HG02678 (cell line): ENCODE results near the gene ARID1B.

Experiments
- ATAC-seq: cut with Tn5 transposase; IDR thresholded peaks from one replicate; pipeline ENCODE4 v1.9.1; 2021; ENCODE audit warnings: mild to moderate bottlenecking, moderate library complexity; ENCODE audit not compliant: unreplicated experiment

The ARID1B gene

GRCh38 chr6:157013649-157014304, 236.6 kb downstream of the ARID1B start:
- no peak for ATAC-seq

- ATAC-seq: no peak
These were observed 237.7 kb downstream of the ARID1B start for GRCh38 chr6:157014871-157015270.

- ATAC-seq: no peak
These were observed 239.8 kb downstream of the ARID1B start for GRCh38 chr6:157017022-157017421.

DNA sequence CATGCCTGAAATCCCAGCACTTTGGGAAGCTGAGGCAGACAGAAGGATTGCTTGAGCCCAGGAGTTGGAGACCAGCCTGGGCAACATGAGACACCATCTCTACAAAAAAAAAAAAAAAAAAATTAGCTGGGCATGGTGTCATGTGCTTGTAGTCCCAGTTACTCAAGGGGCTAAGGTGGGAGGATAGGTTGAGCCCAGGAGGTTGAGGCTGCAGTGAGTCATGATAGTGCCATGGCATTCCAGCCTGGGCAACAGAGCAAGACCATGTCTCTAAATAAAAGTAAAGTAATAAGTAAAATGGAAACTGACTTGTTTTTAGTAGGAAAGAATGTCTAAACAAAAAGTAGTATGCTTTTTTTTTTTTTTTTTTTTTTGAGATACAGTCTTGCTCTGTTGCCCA, 240.7 kb downstream of the ARID1B start:
- ATAC-seq: no peak

- no peak for ATAC-seq
These were observed 242.0 kb downstream of the ARID1B start for GRCh38 chr6:157019115-157019641.

DNA sequence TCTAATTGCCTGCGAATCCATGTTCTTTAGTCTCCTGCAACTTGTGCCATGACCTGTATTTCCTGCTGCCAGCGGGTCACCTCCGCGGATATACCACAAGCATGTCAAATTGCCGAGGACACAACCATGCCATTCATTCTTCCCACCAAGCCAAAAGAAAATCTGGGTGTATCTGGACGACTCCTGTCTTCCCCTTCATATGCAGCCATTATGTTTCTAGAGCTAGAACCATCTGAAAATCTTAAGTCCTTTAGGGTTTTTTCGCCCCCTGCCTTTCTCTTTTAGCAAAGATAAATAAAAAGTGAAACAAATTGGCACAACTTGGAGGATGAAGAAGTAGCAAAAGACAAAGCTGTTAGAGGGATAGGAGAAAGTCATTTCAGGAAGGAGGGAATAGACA, 242.6 kb downstream of the ARID1B start:
- no peak for ATAC-seq

DNA sequence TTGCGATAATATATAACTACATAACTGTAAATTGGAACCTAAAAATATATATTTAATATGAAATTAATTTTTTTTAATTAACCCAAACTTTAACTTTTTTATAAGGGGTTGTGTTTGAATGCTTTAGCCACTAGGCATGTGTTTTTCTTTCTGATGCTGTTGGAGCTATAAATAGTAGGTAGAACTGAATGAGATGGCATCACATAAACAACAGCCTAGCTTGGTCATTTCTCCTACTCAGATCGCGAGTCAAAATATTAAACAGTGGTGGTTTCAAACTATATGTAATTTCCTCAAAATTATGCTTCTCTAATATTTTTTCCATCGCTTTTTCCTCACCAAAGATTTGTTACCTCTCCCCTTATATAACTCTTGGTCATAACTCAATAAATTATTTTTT, 243.2 kb downstream of the ARID1B start:
- ATAC-seq: no peak

GRCh38 chr6:157020881-157021343, 243.7 kb downstream of the ARID1B start:
- peak; percentile 41 for ATAC-seq

GRCh38 chr6:157021344-157021992, 244.3 kb downstream of the ARID1B start:
- peak; percentile 78 for ATAC-seq

- ATAC-seq: peak; percentile 52
These were observed 245.0 kb downstream of the ARID1B start for GRCh38 chr6:157021993-157022740.

DNA sequence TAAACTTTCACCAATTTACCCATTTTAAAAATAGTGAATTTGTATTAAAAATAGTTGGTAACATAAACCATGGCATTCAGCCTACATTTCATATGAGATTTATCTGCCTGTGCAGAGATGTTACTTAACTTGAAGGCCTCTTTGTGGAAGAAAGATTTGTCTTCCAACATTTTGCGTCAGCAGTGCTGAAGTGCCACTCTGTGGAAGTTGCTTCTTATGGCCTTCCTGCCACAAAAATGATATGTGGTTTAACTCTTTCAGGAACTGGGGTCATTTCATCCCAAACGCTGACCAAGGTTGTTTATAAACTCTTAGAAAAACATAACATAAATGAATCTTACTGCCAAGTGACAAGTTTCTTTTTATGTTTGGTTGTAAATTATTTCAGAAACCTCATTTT, 246.8 kb downstream of the ARID1B start:
- no peak for ATAC-seq

- ATAC-seq: no peak
These were observed 247.6 kb downstream of the ARID1B start for GRCh38 chr6:157024745-157025144.

GRCh38 chr6:157025437-157025836, 248.3 kb downstream of the ARID1B start:
- no peak for ATAC-seq

GRCh38 chr6:157029980-157030690, 253.0 kb downstream of the ARID1B start:
- ATAC-seq: peak; percentile 78

DNA sequence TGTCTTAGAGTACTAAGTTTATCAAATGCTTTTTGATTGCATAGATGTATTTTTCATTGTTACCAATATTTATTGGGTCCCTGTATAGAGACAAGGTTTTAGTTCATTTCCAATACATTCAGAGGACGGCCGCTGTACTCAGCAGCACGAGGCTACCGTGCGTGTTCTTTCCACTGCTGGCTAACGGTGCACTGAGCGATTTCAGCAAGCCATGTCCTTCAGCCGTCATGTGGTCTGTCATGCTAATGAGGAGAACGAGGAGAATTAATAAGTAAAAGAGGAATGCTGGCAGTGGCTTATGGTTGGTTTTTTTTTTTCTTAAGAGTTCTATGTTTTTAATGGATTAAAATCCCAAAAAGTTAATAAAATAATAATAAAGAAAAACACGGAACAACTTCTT, 253.6 kb downstream of the ARID1B start:
- ATAC-seq: no peak

DNA sequence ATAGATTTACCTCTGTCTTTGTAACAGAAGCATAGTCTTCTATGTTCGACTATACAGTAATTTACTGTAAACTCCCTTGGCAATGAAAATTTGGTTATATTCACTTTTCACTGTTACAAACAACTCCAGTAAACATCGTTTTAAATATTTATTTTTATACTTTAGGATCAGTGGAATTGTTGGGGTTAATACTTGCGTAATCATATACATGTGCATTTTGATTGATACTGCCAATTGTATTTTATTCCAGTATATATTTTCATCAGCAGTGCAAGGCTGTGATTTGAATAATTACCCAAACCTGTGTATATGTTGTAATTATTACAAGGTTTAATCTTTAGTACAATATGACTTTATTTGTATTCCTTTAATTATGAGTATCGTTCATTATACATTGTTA, 255.7 kb downstream of the ARID1B start:
- no peak for ATAC-seq

DNA sequence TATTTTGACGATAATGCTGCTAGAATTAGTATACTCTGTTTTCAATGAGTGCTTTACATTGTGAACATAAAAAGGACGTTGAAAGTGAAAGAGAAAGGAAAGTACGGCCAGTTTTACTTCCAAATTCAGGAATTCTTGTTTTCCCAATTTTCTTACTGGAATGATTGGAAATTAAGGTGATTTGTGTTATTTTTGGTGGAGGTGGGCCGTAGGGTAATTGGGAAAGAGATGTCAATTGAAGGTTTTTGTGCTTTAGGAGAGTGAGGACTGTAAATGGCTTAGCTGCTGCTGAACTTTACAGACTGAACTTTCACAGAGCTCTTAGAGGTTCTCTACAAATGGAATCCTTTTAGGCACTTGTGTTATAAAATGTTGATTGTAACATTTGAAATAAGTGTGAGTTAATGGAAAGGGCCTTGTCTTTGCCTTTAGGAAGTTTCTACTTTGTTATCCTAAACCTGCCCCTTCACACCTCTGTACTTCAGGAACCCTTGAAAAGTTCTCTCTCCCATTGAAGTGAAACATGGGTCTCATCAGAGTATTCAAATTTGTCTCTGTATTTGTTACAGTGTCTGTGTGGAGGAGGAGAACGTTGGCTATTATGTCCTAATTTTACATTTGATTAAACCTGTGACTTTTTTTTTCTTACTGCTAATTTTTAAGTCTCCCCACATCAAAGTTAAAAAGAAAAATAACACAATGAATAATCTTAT, 256.4 kb downstream of the ARID1B start:
- peak; percentile 43 for ATAC-seq

DNA sequence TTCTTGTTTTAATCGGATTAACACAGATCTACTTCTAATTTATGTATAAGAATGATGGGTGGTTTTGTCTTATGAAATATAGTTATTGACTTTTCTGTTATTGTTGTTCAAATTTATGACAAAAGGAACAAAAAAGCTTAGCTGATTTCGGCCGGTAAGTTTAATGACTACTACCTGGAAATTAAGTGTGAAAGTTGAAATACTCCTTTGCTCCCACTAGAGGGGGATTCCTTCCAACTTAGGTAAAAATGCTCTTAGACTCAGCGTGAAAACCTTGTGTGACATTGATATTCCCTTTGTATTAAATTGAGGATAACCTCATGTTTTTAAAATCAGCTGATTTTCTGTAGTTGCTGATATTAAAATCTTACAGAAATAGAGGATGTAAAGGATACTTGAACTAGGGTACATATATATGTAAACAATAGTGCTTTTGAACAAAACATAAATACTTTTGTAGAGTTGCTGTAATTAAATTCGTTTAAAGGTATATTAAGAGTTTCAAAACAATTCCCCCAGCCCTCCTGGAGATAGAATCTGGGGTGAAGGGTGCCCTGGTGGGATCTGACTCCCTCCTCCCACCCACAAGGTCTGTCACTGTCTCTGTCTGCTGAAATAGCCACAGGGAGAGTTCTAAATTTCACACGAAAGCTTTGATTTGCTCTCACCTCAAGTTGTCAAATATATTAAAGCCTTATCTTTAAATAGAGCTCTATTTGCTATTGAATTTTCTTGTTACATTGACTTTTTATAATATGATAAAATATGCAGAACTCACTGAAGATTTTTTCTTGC, 257.5 kb downstream of the ARID1B start:
- ATAC-seq: no peak

- ATAC-seq: no peak
These were observed 258.4 kb downstream of the ARID1B start for GRCh38 chr6:157035546-157035945.
